CD4-positive, alpha-beta T cell treated with Interleukin-4 for 4 hours (primary cell): ENCODE data around the gene RSRC1.
"Not testable (repeated sequence)": the region's sequence is repeated elsewhere in the genome, so short reads cannot be mapped to it uniquely, and the experiment has no call there.

Source experiments
- DNase-seq: peaks from one replicate; pipeline ENCODE4 v3.0.0-alpha.2; 2020

Gene RSRC1

GRCh38 chr3:158101335-158102241 is 8.3 kb upstream of the RSRC1 start:
- DNase-seq = no peak

- DNase-seq = no peak
These were observed 7.4 kb upstream of the RSRC1 start for GRCh38 chr3:158102242-158103080.

- no peak for DNase-seq
These were observed 6.6 kb upstream of the RSRC1 start for GRCh38 chr3:158103081-158103886.

DNA sequence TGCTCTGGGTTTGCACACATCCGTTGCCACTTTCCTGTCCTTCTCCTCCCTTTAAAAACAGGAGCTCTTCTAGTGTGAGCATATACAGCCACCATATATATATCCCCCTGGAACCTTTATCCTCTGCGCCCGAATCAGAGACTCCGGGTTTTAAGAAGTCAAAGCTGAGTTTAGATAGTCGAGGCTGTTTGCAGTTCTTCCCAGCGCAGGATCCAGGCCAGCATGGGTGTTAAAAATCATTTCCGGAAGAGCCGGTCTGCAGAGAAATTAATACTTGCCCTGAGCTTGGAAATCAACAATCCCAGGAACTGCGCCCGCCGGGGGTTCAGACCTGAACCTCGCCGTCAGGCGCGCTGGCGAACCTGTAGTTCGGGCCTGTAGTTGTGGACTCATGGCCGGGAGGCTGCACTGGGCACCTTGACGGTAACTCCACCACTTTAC is 6.0 kb upstream of the RSRC1 start:
- no peak for DNase-seq

DNA sequence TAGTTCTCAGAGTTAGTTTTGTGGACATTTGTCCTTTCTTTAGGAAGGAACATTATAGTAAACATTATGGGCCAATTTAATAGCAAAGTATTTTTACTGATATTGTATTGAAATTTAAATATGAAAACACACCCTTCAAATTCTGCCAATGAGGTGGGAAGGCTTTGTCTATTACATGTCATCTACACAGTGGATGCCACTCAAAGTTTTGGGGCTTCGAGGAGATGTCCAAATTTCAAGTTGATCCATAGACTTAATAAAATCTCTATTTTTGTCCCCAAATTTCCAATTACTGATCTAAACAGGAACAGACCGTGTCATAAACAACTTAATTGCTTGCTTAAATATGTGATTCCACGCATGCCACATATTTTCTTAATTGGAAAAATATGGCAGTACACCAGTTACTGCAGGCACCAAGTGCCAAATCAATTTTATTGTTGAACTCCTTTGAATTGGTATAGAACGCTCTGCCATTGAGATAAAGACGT is 5.4 kb upstream of the RSRC1 start:
- no peak for DNase-seq

DNA sequence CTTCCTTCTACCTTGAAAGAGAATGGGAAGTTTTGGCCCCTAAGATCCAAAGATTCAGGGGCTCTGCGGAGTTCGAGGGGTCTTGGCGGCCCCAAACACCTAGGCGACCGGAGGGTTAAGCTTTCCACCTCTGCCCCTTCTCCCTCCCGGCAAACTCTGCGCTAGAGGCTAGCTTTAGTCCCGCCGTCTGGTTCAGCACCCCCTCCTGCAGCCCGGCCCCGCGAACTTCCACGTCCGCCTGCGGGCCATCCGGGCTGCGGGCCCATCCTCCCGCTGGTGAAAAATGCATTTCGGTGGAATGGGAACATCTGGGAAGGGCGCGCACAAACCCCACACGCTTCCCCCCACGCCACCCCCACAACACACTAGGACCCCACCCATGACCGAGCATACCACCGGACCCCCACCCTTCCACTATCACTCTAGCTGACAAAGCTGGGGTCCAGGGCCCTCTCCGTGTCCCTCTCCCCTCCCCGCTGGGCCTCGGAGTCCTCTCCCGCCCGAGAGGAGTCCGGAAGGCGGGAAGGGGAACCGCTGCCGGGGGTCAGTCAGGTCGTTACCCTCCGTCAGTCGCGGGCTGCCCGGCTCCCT is 4.7 kb upstream of the RSRC1 start:
- no peak for DNase-seq

DNA sequence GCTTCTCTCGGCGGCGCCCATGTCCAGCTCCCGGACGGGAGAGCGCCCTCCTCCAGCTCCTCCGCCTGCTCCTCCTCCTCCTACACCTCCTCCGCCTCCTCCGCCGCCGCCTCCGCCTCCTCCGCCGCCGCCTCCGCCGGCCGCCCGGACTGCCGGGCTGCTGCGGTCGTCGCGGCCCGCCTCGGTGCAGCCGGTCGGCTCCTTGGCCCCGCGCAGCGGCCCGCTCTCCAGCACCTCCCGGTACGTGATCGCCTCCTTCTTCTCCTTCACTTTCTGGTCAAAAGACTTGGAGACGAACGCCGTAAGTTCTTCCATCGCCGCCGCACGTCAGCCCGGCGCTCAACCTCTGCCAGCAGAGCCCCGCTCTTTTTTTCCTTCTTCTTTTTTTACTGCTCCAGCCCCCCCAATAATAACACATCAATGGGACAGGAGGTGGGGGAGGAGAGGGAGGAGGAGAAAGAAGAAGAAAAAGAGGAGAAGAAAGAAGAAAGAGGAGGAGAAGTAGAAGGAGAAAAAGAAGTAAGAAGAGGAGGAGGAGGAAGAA is 4.1 kb upstream of the RSRC1 start:
- no peak for DNase-seq

DNA sequence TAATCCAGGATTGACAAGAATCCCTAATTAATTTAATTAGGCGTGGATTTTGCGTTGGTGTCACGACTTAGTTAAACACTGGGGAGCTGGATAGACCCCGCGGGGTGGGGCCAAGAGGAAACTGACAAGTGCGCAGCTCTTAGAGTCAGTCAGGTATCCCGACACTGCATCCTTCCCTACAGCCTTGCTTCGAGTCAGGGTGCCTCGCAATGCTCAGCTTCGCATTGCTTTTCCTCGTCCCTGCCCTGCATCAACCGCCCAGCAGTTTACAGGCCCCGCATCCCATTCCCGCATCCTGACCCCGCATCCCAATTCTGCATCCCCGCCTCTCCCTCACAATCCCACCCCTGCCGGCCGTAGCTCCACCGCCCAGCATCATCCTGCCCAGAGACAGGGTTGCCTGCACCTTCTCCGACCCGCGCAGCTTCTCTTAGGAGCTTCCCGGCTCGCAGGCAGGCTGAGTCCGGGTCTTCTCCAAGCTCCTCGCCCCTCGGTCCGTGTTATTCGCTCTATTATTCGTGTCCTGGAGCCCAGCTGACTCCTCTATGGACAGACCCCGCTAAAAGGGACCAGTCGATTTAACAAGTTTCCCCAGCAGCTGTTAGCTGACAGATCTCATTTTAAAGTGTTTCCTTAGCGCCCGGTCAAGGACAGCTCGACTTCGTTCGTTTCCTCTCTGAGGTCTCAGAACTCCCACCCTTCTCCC is 3.0 kb upstream of the RSRC1 start:
- no peak for DNase-seq

GRCh38 chr3:158107605-158108444 is 2.1 kb upstream of the RSRC1 start:
- no peak for DNase-seq

DNA sequence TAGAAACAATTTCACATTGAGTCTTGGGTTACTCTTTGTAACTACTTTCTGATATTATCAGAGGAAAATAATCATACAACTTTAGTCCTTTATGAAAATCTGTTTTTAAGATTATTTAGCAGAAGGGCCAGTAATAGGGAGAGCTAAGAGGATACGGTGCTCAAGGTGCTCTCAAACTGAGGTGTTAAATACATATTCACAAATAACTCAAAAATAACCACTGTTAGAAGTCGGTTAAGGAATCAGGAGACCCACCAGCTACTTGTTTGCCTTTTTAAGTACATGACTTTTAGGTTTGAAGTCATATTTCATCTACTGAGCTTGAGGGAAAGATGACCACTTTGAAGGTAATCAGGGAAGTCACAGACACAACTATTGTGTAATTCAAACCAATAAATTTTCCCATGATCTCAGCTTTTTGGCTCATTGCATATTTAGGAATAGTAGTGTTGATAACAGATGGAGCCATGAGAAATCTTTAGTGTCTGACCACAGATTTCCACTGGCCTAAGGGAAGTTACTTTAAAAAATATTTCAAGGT is 1.4 kb upstream of the RSRC1 start:
- DNase-seq = no peak

DNA sequence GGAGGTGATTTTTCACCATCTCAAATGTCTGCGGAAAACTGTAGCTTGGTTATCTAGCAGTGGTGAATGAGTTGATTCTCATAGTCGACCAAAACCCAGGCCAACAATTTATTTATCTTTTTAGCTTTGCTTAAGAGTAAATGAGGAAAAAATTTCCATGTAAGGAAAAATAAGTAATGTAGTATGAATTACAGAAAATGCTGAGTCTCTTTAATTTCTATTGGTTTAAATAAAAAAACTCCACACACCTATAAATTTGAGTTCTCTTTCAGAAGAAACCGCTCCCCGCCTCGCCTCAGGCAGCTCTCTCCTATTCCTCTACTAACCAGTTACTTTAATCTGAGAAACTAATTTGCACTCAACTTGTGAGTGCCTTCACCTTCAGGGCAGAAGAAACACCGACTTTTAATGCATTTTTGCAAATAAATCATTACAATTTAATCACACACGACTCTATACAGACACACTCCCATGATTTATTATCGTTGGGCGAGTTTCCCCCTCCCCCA is 540 bp upstream of the RSRC1 start:
- DNase-seq = no peak

GRCh38 chr3:158110658-158111018 is 749 bp downstream of the RSRC1 start:
- no peak for DNase-seq

- no peak for DNase-seq
These were observed 2.0 kb downstream of the RSRC1 start for GRCh38 chr3:158111861-158112260.

- not testable (repeated sequence) for DNase-seq
These were observed 3.7 kb downstream of the RSRC1 start for GRCh38 chr3:158113595-158113994.

DNA sequence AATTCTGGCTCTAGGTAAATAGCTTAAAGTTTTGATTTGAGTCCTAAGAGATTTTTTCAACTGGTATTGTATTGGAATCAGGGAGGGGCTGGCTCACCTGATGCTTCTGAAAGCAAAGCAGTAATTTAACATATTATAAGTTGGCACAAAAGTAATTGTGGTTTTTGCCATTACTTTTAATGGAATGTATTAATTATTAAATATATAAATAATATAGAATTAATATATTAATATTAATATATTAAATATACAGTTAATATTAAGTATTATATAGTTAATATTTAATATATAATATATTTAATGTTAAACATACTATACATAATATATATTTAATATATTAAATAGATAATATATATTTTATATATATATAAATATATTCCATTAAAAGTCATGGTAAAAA is 10.4 kb downstream of the RSRC1 start:
- no peak for DNase-seq

DNA sequence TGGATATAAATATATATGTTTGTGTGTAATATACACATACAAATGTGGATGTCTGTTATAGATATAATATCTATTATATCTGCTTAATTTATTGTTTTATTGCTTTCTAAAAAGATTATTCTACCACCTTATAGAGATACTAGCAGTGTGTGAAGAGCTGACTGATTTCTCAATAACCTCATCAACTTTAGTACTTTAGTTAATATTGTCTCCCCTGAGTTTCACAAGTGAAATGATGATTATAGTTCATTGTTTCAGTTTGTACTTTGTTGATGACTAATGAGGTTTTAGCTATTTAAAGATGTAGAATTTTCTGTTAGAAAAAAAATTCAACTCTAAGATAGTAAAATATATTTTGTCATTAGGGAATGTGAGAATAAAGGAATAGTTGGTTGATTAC is 11.4 kb downstream of the RSRC1 start:
- DNase-seq = no peak

DNA sequence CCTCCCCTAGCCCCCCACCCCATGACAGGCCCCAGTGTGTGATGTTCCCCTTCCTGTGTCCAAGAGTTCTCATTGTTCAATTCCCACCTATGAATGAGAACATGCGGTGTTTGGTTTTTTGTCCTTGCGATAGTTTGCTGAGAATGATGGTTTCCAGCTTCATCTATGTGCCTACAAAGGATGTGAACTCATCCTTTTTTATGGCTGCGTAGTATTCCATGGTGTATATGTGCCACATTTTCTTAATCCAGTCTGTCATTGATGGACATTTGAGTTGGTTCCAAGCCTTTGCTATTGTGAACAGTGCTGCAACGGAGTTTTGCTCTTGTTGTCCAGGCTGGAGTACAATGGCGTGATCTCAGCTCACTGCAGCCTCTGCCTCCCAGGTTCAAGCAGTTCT is 12.8 kb downstream of the RSRC1 start:
- DNase-seq = not testable (repeated sequence)

DNA sequence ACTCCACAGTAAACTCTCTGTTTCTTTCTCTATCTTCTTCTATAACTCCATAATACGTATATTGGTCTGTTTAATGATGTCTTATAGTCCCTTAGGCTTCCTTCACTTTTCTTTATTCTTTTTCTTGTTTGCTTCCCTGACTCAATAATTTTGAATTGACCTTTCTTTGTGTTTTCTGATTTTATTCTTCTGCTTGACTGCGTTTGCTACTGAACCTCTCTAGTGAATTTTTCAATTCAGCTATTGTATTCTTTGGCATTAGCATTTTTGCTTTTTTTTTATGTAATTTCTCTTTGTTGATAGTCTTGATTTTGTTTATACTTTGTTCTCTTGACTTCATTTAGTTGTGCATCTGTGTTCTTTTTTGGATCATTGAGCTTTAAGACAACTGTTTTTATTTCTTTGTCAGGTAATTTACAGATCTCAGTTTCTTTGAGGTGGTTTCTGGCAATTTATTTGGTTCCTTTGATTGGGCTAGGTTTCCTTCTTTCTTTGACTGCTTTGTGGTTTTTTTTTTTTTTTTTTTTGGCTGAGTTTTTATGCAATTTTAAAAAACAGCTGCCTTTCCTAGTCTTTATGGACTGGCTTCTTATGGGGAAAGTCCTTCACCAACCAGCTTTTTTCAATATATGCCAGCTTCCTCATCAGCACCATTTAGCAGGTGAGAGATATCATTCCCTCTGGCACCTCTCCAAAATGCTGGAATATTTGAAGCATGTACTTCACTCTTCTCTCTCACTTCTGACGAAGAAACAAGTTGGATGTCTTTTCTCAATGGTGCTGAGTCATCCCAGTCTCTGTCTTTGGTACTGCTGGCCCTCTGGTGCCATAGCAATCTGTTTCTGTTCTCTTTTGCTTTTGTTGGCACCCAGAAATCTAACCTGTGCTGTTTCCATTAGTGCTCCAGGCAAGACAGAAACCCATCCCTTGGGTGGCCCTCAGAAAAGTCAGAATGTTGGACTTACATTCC is 17.6 kb downstream of the RSRC1 start:
- no peak for DNase-seq

GRCh38 chr3:158128755-158129154 is 18.9 kb downstream of the RSRC1 start:
- DNase-seq = no peak
